Measurements from ENCODE around the gene POLE4. TPM values are rescaled to one million over a fixed set of nuclear protein-coding genes. Genes with fewer than 3 reads are reported as not detected.
A peak's percentile ranks its signal among the peaks of the same experiment; 100 is the strongest.

Gene POLE4
- total and polyA plus RNA-seq, 2 donors (not counting 1 experiment from before 2014, with no cell fraction given): 23.3 to 53.3 TPM

GRCh38 chr2:74919827-74920226 is 38.6 kb upstream of the POLE4 start:
- ATAC-seq (ENCODE audit: low read depth) (peak; percentile 88), DNase-seq (peak; percentile 79)
- Histone ChIP-seq H2AFZ (ENCODE audit: insufficient read depth, low read depth, low read length, poor library complexity, severe bottlenecking) (peak overlapping the region; percentile 75), H3K79me2 (ENCODE audit: control insufficient read depth, insufficient read depth, low read length) (no peaks in the 10 kb centered on the region), H3K27me3 (replicated peaks in 1 of 4; ENCODE audit: control extremely low read depth in 1 of 4, control insufficient read depth in 3 of 4, insufficient read depth in 4 of 4, low read length in 3 of 4) (peaks cover 0 to 6% (median 0%) of the 10 kb centered on the region in 4 experiments), H3K9me3 (ENCODE audit: control extremely low read depth in 1 of 3, control insufficient read depth in 2 of 3, insufficient read depth in 1 of 3, low read length in 2 of 3) (peaks cover 0 to 10% (median 0%) of the 10 kb centered on the region in 3 donors), H3K36me3 (replicated peaks in 1 of 2; ENCODE audit: control extremely low read depth in 1 of 2, control insufficient read depth in 1 of 2, extremely low read depth in 1 of 2, insufficient read depth in 2 of 2, low read length in 1 of 2) (no peaks in the 10 kb centered on the region), H3K4me3 (ENCODE audit: control extremely low read depth in 1 of 5, extremely low read depth in 1 of 5, insufficient read depth in 1 of 5, low read depth in 2 of 5, low read length in 4 of 5) (peak overlapping the region in 1 of 5 experiments; percentile 21), H3K27ac (ENCODE audit: low read length in 2 of 2) (no peak overlapping the region), H3K4me1 (ENCODE audit: control insufficient read depth in 2 of 2, insufficient read depth in 2 of 2, low read length in 2 of 2) (peaks cover 3 to 7% of the 10 kb centered on the region in 2 donors), H3K4me2 (replicated peaks; ENCODE audit: low read depth, low read length, poor library complexity, severe bottlenecking) (peak overlapping the region; percentile 71), H4K20me1 (ENCODE audit: control insufficient read depth, insufficient read depth, low read length, poor library complexity, severe bottlenecking) (no peaks in the 10 kb centered on the region), H3K9ac (ENCODE audit: low read length) (peak overlapping the region; percentile 45)
- peaks cover 27% of the 10 kb centered on the region for H3K4me1 Mint-ChIP-seq
- POLR2A ChIA-PET: no interaction called here
- intact Hi-C loops (cut with micrococcal nuclease): loop anchor here (1.0 to 10.0 kb wide), 6 partner anchors 145 to 708 kb away; partner anchors contain the start of gene TACR1
- TF ChIP-seq EZH2 (IDR thresholded peaks at IDR 0.05; ENCODE audit: borderline replicate concordance, insufficient read depth, low read depth, low read length, poor library complexity, severe bottlenecking) (no peak), CTCF (IDR thresholded peaks at IDR 0.05) (peak; percentile 96)
- peaks cover 18% of the 10 kb centered on the region for H3K27me3 Mint-ChIP-seq
- peak overlapping the region; percentile 68 for H3K4me3 Mint-ChIP-seq
- 6% methylated on average over 33 of the region's 34 CpGs for WGBS (ENCODE audit: insufficient coverage)
- CTCF ChIA-PET: interaction anchor here (0.6 to 4.1 kb wide), 22 partner anchors 8 to 709 kb away, joined by 3 to 27 read pairs (median 6); partner anchors contain the start of gene TACR1
- H3K27ac Mint-ChIP-seq: peak overlapping the region; percentile 15
- H3K9me3 Mint-ChIP-seq (ENCODE audit: insufficient read depth): no peaks in the 10 kb centered on the region

- Mint-ChIP-seq H3K4me1 (peaks cover 27% of the 10 kb centered on the region), H3K4me3 (no peak overlapping the region), H3K27me3 (peaks cover 12% of the 10 kb centered on the region), H3K9me3 (ENCODE audit: insufficient read depth) (no peaks in the 10 kb centered on the region), H3K27ac (no peak overlapping the region)
- no peaks in the 10 kb centered on the region for H3K27me3 ChIP-seq (replicated peaks in 1 of 4; ENCODE audit: control extremely low read depth in 1 of 4, control insufficient read depth in 3 of 4, insufficient read depth in 4 of 4, low read length in 3 of 4)
- WGBS (ENCODE audit: insufficient coverage): 100% methylated on average over 1 of the region's 2 CpGs
- ChIA-PET POLR2A (no interaction called here), CTCF (interaction anchor here (1.2 to 4.1 kb wide), 6 partner anchors 13 to 708 kb away, joined by 3 to 27 read pairs (median 12); partner anchors contain the start of gene TACR1)
- H3K4me2 ChIP-seq (replicated peaks; ENCODE audit: low read depth, low read length, poor library complexity, severe bottlenecking): no peak overlapping the region
- ATAC-seq (ENCODE audit: low read depth) (no peak), DNase-seq (no peak)
- no peak overlapping the region for H3K27ac ChIP-seq (ENCODE audit: low read length in 2 of 2)
- no peak overlapping the region for H2AFZ ChIP-seq (ENCODE audit: insufficient read depth, low read depth, low read length, poor library complexity, severe bottlenecking)
- no peaks in the 10 kb centered on the region for H4K20me1 ChIP-seq (ENCODE audit: control insufficient read depth, insufficient read depth, low read length, poor library complexity, severe bottlenecking)
- H3K9ac ChIP-seq (ENCODE audit: low read length): no peak overlapping the region
- peaks cover 0 to 10% (median 0%) of the 10 kb centered on the region in 3 donors for H3K9me3 ChIP-seq (ENCODE audit: control extremely low read depth in 1 of 3, control insufficient read depth in 2 of 3, insufficient read depth in 1 of 3, low read length in 2 of 3)
- H3K79me2 ChIP-seq (ENCODE audit: control insufficient read depth, insufficient read depth, low read length): no peaks in the 10 kb centered on the region
- H3K4me3 ChIP-seq (ENCODE audit: control extremely low read depth in 1 of 5, extremely low read depth in 1 of 5, insufficient read depth in 1 of 5, low read depth in 2 of 5, low read length in 4 of 5): no peak overlapping the region
- H3K36me3 ChIP-seq (replicated peaks in 1 of 2; ENCODE audit: control extremely low read depth in 1 of 2, control insufficient read depth in 1 of 2, extremely low read depth in 1 of 2, insufficient read depth in 2 of 2, low read length in 1 of 2): no peaks in the 10 kb centered on the region
- TF ChIP-seq CTCF (IDR thresholded peaks at IDR 0.05): no peak
- TF ChIP-seq EZH2 (IDR thresholded peaks at IDR 0.05; ENCODE audit: borderline replicate concordance, insufficient read depth, low read depth, low read length, poor library complexity, severe bottlenecking): no peak
- intact Hi-C loops (cut with micrococcal nuclease): loop anchor here (10.0 kb wide), 1 partner anchor 274 kb away; the partner anchor contains the start of gene TACR1
- H3K4me1 ChIP-seq (ENCODE audit: control insufficient read depth in 2 of 2, insufficient read depth in 2 of 2, low read length in 2 of 2): peaks cover 3 to 7% of the 10 kb centered on the region in 2 donors
Observed at GRCh38 chr2:74921236-74921736, 37.2 kb upstream of the POLE4 start.

Data from B cell (primary cell).